Pulmonary artery endothelial cell (primary cell): ENCODE measurements around the gene EEPD1. TPM values are rescaled to one million over a fixed set of nuclear protein-coding genes. Genes with fewer than 3 reads are reported as not detected.
"Not testable (repeated sequence)": the region's sequence is repeated elsewhere in the genome, so short reads cannot be mapped to it uniquely, and the experiment has no call there.

Experiments
- DNase-seq: peaks from one replicate; pipeline ENCODE4 v3.0.0-alpha.2; 2011; ENCODE audit warnings: low read depth, low spot score
- total RNA-seq: library from RNA; depleted of rRNA; stranded (reverse); fragments of >200 nt; gene quantifications from 2 replicates; pipeline ENCODE4 v1.2.3, GENCODE V29; 2014

The EEPD1 gene
- total RNA-seq, 1 donor from 2014 or later: 0.33 TPM

- DNase-seq: peak; percentile 58
Measured at GRCh38 chr7:36128448-36129047, 24.5 kb upstream of the EEPD1 start.

DNA sequence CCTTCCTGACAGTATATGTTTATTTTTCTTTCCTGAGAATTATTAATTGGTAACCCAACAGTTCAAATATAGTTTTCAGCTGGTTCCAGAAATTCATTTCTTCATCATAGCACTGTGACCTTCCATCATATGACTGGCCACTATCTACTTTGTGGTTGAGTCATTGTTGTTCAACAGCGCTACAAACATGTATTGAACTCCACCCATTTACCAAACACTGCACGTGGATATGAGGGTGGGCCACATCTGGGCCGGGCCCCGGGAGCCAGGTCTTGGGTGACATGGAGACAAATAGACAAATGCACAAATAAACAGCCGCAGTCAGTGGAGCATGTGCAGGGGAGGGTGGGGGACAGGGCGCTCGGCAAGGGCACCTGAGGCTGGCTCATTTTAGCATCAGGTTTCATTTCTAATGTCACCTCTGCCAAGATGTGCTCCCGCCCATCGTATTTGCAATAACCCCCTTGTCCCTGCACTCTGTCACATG lies 24.0 kb upstream of the EEPD1 start:
- no peak for DNase-seq

DNA sequence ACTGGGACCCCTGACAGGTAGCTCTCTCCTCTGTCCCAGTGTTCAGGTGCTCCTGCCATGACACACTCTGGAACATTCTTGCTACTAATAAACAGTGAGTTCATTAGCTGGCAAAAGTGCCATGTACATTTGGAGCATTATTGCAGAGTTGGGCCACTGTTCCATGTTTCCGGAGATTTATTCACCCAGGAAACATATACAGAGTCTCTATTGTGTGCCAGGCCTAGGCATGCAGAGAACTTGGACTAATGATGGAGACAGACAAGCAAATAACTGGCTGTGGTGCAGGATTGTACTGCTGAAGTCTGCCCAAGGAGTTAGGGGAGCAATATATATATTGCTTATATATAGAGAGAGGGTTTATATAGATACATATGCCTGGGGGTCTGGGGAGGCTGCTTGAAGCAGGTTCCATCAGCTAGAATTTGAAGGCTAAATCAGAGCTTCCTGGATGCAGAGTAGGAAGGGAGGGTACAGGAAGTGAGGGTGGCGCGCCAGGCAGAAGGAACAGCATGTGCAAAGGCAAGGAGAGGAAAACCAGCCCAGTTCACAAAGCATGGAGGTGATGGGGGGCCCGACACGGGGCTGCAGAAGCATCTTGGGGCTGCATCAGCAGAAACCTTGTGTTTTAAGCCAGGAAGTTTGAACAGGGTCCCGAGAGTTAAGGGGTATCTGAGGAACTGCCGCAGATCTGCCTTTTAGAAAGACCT lies 22.7 kb upstream of the EEPD1 start:
- no peak for DNase-seq

DNA sequence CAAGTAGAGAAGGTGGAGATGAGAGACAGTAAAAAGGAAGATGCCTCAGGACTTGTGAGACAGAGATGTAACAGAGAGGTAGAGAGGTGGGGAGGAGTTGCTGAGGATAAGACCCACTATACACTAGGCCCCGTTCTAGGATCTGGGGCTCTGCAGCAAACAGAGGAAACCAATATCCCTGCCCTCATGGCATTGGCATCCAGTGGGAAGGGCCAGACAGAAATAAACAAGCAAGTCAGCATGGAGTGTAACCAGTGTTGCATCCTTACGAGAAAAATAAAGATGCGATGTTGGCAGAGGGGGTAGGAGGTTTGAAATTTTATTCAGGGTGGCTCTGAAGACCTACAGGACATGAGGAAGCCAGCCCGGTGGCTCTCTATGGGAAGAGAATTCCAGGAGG lies 22.0 kb upstream of the EEPD1 start:
- no peak for DNase-seq

DNA sequence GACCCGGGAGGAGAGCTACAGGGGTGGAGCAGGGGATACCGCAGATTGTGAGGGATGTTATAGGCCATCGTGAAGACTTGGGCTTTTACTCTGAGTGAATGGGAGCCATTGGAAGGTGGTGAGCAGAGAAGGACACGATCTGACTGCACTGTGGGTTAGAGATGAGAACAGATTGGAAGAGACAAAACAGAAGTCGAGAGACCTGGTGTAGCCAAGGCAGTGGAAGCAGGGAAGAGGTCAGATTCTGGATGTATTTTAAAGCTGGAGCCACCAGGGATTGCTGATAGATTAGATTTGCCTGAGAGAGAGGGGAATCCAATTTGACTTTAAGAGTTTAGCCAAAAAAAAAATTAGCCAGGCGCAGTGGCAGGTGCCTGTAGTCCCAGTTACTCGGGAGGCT lies 21.6 kb upstream of the EEPD1 start:
- no peak for DNase-seq

GRCh38 chr7:36132012-36132411 lies 21.0 kb upstream of the EEPD1 start:
- no peak for DNase-seq

DNA sequence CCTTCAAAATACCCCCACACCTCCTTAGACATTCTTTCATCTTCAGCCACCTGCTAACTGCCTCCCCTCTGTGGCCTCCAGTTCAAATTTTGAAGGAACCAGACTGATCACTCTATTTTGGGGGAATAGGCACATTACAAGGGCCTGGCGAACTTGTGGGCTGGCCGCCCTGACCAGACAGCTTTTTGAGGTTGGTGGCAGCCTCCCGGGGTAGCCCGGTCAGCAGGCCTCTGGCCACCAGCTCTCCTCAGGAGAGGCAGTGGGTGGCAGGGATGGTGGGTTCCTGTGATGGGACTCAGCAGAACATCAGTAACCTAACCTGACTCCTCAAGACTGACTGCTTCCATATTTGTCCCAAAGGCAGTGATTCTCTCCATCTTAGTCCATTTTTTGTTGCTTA lies 17.4 kb upstream of the EEPD1 start:
- DNase-seq: no peak

GRCh38 chr7:36137258-36137657 lies 15.8 kb upstream of the EEPD1 start:
- no peak for DNase-seq

DNA sequence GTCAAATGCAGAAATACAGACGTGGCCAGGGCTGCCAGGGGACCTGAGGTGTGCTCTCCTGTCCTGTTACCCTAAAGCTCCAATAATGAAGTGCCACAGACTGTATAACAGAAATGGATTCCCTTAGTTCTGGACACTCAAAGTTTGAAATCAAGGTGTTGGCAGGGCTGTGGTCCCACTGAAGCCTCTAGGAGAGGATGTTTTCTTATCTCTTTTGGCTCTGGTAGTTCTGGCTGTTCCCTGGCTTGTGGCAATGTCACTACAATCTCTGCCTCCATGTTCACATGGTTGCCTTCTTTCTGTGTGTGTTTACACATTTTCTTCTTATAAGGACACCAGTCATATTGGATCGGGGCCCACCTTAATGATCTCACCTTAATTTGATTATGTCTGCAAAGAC lies 15.3 kb upstream of the EEPD1 start:
- DNase-seq: no peak

GRCh38 chr7:36138209-36138608 lies 14.8 kb upstream of the EEPD1 start:
- DNase-seq: no peak

- DNase-seq: no peak
Measured at GRCh38 chr7:36141351-36141750, 11.7 kb upstream of the EEPD1 start.

GRCh38 chr7:36141850-36142249 lies 11.2 kb upstream of the EEPD1 start:
- DNase-seq: no peak

GRCh38 chr7:36144189-36144588 lies 8.9 kb upstream of the EEPD1 start:
- DNase-seq: no peak

- DNase-seq: no peak
Measured at GRCh38 chr7:36145686-36146085, 7.4 kb upstream of the EEPD1 start.

- no peak for DNase-seq
Measured at GRCh38 chr7:36147361-36147760, 5.7 kb upstream of the EEPD1 start.

DNA sequence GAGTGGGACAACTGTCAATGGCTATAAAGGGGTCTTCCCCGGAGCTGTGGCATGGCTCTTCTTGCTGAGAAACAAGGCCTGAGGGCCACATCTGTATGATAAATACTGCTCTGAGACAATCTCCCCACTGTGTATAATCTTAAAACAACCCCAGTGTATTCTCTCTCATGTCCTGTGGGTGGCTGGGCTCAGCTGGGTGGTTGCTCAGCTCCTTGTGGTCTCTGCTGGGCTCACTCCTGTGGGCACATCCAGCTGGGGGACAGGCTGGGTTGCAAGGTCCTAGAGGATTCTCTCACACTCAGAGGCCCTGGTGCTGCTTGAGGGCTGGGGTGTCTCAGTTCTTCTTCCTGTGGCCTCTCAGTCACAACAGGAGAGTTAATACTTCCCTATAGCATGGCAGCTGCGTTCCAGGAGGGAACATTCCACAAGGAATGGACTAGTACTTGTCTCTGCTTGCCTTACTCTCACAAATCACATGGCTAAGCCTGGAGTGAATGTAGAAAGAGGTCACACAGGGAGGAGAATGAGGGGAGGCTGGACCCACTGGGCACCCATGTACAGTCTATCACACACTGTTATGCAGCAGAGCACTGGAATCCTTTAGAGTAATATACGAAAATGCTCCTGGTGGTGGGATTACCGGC lies 4.5 kb upstream of the EEPD1 start:
- DNase-seq: no peak

DNA sequence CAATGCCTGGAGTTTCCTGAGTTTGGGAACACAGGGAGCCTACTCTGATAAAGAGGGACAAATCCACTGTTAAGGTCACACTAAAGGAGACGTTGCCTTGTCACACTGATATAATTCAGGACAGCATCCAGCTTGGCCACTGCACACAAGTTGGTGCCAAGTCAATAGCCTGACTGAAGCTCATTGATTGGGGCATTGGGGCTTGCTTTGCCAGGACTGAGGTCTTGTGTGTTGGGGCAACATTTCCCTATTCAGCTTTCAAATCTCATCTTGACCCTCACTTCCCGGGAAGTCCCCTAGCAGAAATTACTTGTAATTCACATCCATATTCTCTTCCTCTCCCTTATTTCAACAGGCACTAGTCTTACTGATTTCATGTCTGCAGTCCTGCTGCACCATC lies 3.8 kb upstream of the EEPD1 start:
- DNase-seq: not testable (repeated sequence)

DNA sequence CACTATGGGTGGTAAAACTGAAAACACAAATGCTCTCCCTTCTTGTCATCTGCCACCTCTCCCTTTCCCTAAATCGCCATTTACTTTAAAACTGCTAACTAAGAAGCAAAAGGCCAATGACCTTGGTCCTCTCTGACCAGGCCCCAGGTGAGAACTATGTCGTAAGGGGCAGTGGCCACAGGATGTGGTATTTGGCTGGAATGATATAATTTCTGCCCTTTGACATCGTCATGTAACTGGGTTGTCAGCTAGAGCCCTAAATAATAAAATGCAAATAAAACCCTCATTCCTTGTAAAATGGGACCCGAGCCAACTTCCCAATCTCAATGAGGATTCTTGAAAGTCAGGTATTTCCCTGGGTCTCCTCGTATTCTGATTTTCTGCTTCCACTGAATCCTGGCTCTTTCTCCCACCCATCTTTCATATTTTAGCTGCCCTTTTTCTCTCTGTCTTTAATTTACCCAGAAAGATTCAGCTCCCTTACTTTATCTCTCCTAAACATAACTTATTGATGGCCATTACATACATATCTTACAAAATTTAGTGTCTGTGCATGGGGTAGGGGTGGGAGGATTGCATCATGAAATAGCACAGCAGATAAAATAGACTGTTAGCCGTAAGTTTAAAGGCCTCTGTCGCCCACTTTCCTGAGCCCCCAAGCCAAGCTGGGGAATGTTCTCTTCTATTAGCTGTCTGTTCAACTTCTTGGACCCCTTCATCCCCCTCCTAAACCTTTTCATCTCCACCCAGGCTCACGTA lies 3.2 kb upstream of the EEPD1 start:
- DNase-seq: no peak

GRCh38 chr7:36151921-36152755 lies 916 bp upstream of the EEPD1 start:
- DNase-seq: no peak

- no peak for DNase-seq
Measured at GRCh38 chr7:36153571-36154097, 580 bp downstream of the EEPD1 start.
